ENCODE data around the gene HOXC10. TPM values are rescaled to one million over a fixed set of nuclear protein-coding genes. Genes with fewer than 3 reads are reported as not detected.

HOXC10 gene
- total RNA-seq, 2 experiments from 2014 or later, result not detected

DNA sequence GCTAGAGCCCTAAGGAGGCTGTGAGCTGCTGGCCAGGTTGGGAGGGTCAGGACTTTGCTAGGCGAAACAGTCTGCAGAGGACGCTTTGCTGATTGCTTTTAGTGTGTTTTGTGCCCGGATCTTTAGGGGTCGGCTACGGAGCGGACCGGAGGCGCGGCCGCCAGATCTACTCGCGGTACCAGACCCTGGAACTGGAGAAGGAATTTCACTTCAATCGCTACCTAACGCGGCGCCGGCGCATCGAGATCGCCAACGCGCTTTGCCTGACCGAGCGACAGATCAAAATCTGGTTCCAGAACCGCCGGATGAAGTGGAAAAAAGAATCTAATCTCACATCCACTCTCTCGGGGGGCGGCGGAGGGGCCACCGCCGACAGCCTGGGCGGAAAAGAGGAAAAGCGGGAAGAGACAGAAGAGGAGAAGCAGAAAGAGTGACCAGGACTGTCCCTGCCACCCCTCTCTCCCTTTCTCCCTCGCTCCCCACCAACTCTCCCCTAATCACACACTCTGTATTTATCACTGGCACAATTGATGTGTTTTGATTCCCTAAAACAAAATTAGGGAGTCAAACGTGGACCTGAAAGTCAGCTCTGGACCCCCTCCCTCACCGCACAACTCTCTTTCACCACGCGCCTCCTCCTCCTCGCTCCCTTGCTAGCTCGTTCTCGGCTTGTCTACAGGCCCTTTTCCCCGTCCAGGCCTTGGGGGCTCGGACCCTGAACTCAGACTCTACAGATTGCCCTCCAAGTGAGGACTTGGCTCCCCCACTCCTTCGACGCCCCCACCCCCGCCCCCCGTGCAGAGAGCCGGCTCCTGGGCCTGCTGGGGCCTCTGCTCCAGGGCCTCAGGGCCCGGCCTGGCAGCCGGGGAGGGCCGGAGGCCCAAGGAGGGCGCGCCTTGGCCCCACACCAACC is 44.8 kb downstream of the HOXC10 start:
- H3K36me3 Mint-ChIP-seq, result no peaks in the 10 kb centered on the region
- ATAC-seq, result no peak
- H3K9me3 Mint-ChIP-seq (ENCODE audit: low read depth), result no peaks in the 10 kb centered on the region
- H3K4me1 Mint-ChIP-seq, result peaks cover 21% of the 10 kb centered on the region
- no peak overlapping the region for H3K4me3 Mint-ChIP-seq
- CTCF ChIA-PET, result interaction anchor here (0.6 to 15.1 kb wide), 6 partner anchors 10 to 178 kb away, joined by 3 to 229 read pairs (median 44); partner anchors contain the start of genes HOXC8 and SMUG1
- no peak for DNase-seq
- H3K27me3 Mint-ChIP-seq, result peaks cover 89% of the 10 kb centered on the region
- H3K27ac Mint-ChIP-seq, result no peak overlapping the region

DNA sequence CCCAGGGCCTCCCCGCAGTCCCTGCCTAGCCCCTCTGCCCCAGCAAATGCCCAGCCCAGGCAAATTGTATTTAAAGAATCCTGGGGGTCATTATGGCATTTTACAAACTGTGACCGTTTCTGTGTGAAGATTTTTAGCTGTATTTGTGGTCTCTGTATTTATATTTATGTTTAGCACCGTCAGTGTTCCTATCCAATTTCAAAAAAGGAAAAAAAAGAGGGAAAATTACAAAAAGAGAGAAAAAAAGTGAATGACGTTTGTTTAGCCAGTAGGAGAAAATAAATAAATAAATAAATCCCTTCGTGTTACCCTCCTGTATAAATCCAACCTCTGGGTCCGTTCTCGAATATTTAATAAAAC is 45.5 kb downstream of the HOXC10 start:
- no peak overlapping the region for H3K4me3 Mint-ChIP-seq
- no peaks in the 10 kb centered on the region for H3K36me3 Mint-ChIP-seq
- CTCF ChIA-PET, result interaction anchor here (0.6 to 15.1 kb wide), 7 partner anchors 9 to 178 kb away, joined by 3 to 229 read pairs (median 71); partner anchors contain the start of genes HOXC8 and SMUG1
- peaks cover 89% of the 10 kb centered on the region for H3K27me3 Mint-ChIP-seq
- ATAC-seq, result no peak
- H3K27ac Mint-ChIP-seq, result no peak overlapping the region
- no peaks in the 10 kb centered on the region for H3K9me3 Mint-ChIP-seq (ENCODE audit: low read depth)
- no peak for DNase-seq
- peaks cover 24% of the 10 kb centered on the region for H3K4me1 Mint-ChIP-seq

DNA sequence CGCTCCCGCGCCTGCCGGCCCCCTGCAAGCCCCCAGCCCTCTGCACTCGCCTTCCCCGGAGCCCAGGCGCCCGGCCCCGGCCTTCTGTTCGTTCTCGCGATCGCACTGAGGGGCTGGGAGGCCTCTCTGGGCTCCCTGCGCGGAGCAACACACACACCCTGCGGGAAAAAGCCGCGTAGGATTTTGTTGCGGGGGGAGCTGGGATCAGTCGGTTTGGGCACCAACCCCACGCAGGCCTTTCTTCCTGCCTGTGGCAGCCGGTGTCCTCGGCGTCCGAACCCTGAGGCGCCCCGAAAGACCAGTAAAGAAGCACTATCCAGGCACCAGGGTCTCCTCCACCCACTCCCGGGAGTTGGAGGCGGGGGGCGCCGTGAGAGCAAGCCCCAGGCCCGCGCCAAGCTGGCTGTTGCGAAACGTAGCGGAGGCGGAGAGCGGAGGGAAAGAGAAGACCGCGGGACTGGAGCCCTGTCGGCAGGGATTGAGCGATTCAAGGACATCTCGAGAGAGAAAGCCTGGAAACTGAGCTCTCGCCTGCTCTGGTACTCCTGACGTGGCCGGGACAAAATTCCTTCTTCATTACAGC is 46.0 kb downstream of the HOXC10 start:
- CTCF ChIA-PET, result interaction anchor here (0.8 to 15.1 kb wide), 12 partner anchors 9 to 184 kb away, joined by 3 to 229 read pairs (median 13); partner anchors contain the start of genes HOXC8 and SMUG1
- Mint-ChIP-seq H3K4me3 (no peak overlapping the region), H3K27ac (no peak overlapping the region), H3K27me3 (peaks cover 89% of the 10 kb centered on the region), H3K36me3 (no peaks in the 10 kb centered on the region), H3K4me1 (peaks cover 22% of the 10 kb centered on the region), H3K9me3 (ENCODE audit: low read depth) (no peaks in the 10 kb centered on the region)
- ATAC-seq (no peak), DNase-seq (no peak)

DNA sequence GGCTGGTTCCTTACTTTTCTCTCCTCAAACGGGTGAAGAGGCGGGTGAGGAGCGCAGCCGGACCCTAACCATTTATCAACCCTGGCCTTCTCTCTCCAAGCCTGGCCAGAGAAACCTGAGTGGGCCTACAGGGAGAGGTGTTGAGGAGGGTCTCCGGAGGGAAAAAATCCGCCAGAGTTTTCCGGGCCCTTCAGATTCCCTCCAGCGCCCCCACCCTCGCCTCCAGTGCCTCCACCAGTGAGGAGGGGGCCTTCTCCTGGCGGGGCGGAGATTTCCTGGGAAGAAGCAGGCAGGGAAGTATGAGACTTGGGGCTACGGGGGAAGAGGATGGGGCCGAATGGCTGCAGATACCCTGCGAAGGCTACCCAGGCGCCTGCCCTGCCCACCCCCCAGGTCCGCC is 46.5 kb downstream of the HOXC10 start:
- H3K4me1 Mint-ChIP-seq, result peaks cover 22% of the 10 kb centered on the region
- CTCF ChIA-PET, result interaction anchor here (0.8 to 15.1 kb wide), 19 partner anchors 12 to 187 kb away, joined by 3 to 229 read pairs (median 11); partner anchors contain the start of genes HOXC8 and SMUG1

DNA sequence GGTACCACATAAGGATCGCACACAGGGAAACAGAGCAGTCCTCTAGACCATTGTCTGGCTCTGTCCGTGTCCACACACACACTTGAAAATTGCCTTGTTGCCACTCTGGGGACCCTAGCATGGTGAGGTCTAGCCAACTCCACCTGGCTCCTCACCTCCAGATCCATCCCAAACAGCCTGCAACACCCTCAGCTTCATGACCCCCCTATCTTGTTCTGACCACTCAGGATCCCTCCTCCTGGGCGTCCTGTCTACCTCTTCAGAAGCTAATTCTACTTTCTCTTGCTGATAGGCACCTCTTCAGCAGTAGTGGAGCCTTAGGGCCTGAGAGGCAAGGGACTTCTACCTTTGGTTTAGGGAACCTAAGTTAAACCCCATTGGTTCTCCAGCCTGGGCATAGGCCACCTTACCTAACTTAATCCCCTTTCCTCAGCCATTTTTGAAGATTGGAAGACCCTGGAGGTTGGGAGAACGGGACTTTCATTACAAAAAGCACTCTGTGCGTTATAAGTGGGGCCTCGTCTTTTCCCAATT is 47.2 kb downstream of the HOXC10 start:
- H3K4me1 Mint-ChIP-seq, result peaks cover 22% of the 10 kb centered on the region
- H3K27ac Mint-ChIP-seq, result no peak overlapping the region
- no peak for ATAC-seq

More for the DNA sequence above, 46.5 kb downstream of the HOXC10 start:
- no peak for DNase-seq
- no peak overlapping the region for H3K4me3 Mint-ChIP-seq
- H3K27ac Mint-ChIP-seq, result no peak overlapping the region
- ATAC-seq, result no peak
- H3K36me3 Mint-ChIP-seq, result no peaks in the 10 kb centered on the region
- H3K27me3 Mint-ChIP-seq, result peaks cover 90% of the 10 kb centered on the region
- H3K9me3 Mint-ChIP-seq (ENCODE audit: low read depth), result no peaks in the 10 kb centered on the region

DNA sequence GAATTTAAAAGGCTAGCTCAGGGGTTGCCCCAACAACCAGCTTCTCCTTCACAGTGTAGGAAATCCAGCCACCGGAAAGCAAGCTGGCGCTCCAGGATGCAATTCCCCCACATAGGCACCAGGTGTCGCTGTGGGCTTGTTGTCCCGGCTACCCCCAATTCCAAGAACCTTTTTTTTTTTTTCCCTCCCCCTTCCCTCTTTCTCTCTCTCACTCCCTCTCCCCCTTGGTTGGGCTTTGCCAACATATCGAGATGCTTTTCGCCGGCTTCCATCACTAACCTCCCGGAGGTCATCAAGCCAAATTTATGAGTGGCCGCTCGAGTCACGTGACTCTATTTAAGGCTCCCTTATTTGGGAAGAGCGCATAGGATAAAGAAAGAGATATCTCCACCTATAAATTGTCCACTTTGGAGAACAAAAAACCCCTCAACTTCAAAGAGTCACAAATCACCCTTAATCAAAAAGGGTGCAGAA is 47.7 kb downstream of the HOXC10 start, which contains the start of gene HOXC5:
TSS of gene HOXC5 (plus strand) at position 424 of the 474 bp plus-strand sequence. CDS start 73 bp downstream, outside the sequence.
- H3K9me3 Mint-ChIP-seq (ENCODE audit: low read depth), result no peaks in the 10 kb centered on the region
- no peak within 1 kb of the TSS for H3K27ac Mint-ChIP-seq
- peak within 1 kb of the TSS; percentile 49 for H3K4me3 Mint-ChIP-seq
- peak; percentile 32 for ATAC-seq
- CTCF ChIA-PET, result interaction anchor here (0.6 to 15.1 kb wide), 49 partner anchors 8 to 287 kb away, joined by 3 to 229 read pairs (median 5); partner anchors contain the start of genes HOXC10, HOXC4, HOXC8 and HOXC9
- no peaks in the 10 kb centered on the region for H3K36me3 Mint-ChIP-seq
- DNase-seq, result peak; percentile 77
- H3K27me3 Mint-ChIP-seq, result peaks cover 90% of the 10 kb centered on the region
- H3K4me1 Mint-ChIP-seq, result peaks cover 22% of the 10 kb centered on the region

More for the DNA sequence above, 47.2 kb downstream of the HOXC10 start:
- no peaks in the 10 kb centered on the region for H3K36me3 Mint-ChIP-seq
- no peaks in the 10 kb centered on the region for H3K9me3 Mint-ChIP-seq (ENCODE audit: low read depth)
- DNase-seq, result no peak
- H3K27me3 Mint-ChIP-seq, result peaks cover 90% of the 10 kb centered on the region
- CTCF ChIA-PET, result interaction anchor here (0.6 to 15.1 kb wide), 44 partner anchors 9 to 287 kb away, joined by 3 to 229 read pairs (median 6); partner anchors contain the start of genes HOXC10, HOXC4, HOXC8 and HOXC9
- no peak overlapping the region for H3K4me3 Mint-ChIP-seq

DNA sequence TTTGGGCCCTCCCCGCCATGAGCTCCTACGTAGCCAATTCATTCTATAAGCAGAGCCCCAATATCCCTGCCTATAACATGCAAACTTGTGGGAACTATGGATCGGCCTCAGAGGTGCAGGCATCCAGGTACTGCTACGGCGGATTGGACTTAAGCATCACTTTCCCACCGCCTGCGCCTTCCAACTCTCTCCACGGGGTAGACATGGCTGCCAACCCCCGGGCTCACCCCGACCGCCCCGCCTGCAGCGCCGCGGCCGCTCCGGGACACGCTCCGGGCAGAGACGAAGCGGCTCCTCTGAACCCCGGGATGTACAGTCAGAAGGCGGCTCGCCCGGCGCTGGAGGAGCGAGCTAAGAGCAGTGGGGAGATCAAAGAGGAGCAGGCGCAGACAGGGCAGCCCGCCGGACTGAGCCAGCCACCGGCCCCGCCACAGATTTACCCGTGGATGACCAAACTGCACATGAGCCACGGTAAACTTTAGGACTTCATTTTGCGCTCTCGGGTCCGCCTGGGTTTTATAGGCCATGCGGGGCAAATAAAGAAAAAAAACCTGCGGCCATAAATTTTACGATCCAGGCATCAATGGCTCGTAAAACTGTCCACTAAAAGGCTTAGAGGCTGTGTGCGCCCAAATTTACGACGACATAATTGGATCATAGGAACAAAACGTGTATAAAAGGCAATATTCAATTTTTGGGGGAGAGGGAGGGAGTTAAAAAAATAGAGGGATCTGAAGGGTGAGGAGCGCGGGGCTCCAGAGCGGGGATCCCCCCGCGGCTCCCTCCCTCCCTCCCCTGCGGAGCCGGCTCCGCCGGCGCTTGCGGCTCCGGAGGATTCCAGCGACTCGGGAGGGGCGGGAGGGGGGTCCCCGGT is 48.4 kb downstream of the HOXC10 start:
- Mint-ChIP-seq H3K27ac (no peak overlapping the region), H3K36me3 (no peaks in the 10 kb centered on the region), H3K4me3 (peak overlapping the region; percentile 49), H3K27me3 (peaks cover 91% of the 10 kb centered on the region), H3K4me1 (peaks cover 22% of the 10 kb centered on the region), H3K9me3 (ENCODE audit: low read depth) (no peaks in the 10 kb centered on the region)
- ATAC-seq, result peak; percentile 40
- CTCF ChIA-PET, result interaction anchor here (0.6 to 15.1 kb wide), 36 partner anchors 8 to 288 kb away, joined by 3 to 229 read pairs (median 7); partner anchors contain the start of genes HOXC4, HOXC8, HOXC9 and SMUG1
- DNase-seq, result no peak

DNA sequence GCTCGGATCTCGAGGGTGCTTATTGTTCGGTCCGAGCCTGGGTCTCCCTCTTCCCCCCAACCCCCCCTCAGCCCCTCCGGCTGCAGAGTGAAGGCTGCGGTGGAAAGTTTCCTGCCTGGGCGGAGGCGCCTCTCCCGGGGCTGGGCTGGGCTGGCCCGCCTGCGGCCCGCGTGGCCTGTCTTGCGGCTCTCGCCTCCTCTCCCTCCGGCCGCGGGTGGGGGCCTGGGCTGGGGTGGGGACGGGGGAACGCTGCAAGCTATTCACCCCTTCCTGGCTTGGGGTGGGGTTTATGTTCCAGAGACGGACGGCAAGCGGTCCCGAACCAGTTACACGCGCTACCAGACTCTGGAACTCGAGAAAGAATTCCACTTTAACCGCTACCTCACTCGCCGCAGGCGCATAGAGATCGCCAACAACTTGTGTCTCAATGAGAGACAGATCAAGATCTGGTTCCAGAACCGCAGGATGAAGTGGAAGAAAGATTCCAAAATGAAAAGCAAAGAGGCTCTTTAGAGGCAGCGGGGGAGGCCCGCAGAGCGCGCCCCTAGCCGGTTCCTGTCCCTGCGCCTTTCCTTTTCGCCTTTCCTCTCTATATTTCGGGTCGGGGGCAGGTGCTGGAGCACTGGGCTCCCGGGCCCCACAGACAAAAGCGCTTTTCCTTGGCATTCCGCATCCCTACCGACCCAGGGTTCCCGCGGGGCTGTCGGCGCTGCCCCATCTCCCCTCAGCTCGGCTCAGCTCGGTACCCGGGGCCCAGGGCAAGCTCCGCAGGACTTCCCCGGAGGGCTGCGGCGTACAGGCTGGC is 49.2 kb downstream of the HOXC10 start:
- no peaks in the 10 kb centered on the region for H3K36me3 Mint-ChIP-seq
- no peaks in the 10 kb centered on the region for H3K9me3 Mint-ChIP-seq (ENCODE audit: low read depth)
- peaks cover 18% of the 10 kb centered on the region for H3K4me1 Mint-ChIP-seq
- ATAC-seq (peak; percentile 21), DNase-seq (no peak)
- peaks cover 91% of the 10 kb centered on the region for H3K27me3 Mint-ChIP-seq
- CTCF ChIA-PET, result interaction anchor here (2.2 to 15.1 kb wide), 6 partner anchors 19 to 174 kb away, joined by 9 to 229 read pairs (median 72); partner anchors contain the start of genes HOXC4, HOXC8 and SMUG1
- H3K4me3 Mint-ChIP-seq, result no peak overlapping the region
- H3K27ac Mint-ChIP-seq, result no peak overlapping the region

DNA sequence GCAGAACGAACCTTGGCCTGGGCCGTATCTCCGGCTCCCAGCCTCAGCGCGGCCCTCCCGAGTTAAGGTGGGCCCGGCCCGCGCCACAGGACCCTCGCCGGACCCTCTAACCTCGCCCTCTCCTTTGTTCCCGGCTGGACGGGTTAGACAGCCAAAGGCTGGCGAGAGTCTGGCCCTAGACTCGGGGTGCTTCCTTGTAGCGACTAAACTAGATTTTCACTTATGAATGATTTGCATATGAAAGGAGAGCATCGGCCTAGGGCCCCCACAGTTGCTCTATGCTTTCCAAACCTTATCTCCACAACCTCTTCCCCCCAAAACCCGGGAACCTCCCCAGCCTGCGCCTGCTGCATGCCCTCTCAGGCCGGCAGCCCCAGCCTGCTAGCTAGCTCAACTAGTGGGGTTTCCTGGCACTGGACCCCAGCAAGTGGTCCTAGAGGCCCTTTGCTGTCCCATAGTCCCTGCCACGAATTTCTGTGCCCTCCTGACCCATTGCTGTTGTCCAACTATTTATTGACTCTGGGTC is 49.9 kb downstream of the HOXC10 start:
- peaks cover 92% of the 10 kb centered on the region for H3K27me3 Mint-ChIP-seq
- H3K27ac Mint-ChIP-seq, result no peak overlapping the region
- no peaks in the 10 kb centered on the region for H3K9me3 Mint-ChIP-seq (ENCODE audit: low read depth)
- DNase-seq, result no peak
- peaks cover 17% of the 10 kb centered on the region for H3K4me1 Mint-ChIP-seq
- H3K36me3 Mint-ChIP-seq, result no peaks in the 10 kb centered on the region
- CTCF ChIA-PET, result interaction anchor here (2.2 to 15.1 kb wide), 5 partner anchors 18 to 173 kb away, joined by 9 to 229 read pairs (median 74); partner anchors contain the start of genes HOXC4, HOXC8 and SMUG1
- no peak for ATAC-seq
- no peak overlapping the region for H3K4me3 Mint-ChIP-seq

DNA sequence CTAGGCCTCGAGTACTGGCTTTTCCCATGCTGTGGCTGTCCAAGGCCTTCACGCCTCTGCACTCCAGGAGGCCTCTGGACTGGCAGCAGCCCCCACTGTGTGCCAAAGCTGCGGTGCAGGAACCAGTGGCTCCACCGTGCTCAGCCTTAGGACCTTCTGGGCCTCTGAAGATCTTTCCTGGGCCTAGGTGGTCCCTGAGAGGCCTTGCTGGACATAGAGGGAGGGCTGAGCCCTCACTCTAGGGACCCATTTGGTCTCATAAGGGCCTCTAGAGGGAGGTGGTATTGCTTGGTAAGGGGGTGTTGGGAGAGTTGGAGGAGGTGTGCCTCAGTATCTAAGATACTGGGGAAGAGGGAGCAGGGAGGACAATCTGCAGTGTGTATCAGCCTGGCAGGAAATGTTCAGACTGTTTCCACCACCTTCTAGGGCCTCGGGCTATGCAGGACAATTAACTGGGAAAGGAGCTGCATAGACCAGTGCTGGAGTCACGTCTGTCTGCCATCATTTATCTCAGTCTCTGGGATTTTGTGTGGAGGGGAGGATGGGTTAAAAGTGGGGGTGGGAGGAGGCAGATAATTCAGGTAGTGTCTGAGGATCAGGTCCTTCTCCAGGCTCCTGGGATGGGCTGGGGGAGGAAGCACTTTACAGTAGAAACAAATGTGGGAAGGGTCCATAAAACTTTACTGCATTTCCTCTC is 50.8 kb downstream of the HOXC10 start:
- H3K9me3 Mint-ChIP-seq (ENCODE audit: low read depth), result no peaks in the 10 kb centered on the region
- H3K36me3 Mint-ChIP-seq, result no peaks in the 10 kb centered on the region
- H3K4me1 Mint-ChIP-seq, result peaks cover 17% of the 10 kb centered on the region
- no peak for DNase-seq
- CTCF ChIA-PET, result interaction anchor here (2.2 to 15.1 kb wide), 5 partner anchors 17 to 172 kb away, joined by 9 to 229 read pairs (median 74); partner anchors contain the start of genes HOXC4, HOXC8 and SMUG1
- ATAC-seq, result no peak
- H3K4me3 Mint-ChIP-seq, result no peak overlapping the region
- H3K27ac Mint-ChIP-seq, result no peak overlapping the region
- peaks cover 94% of the 10 kb centered on the region for H3K27me3 Mint-ChIP-seq
